ENCODE measurements around the gene C4B.
"Not testable (repeated sequence)": the region's sequence is repeated elsewhere in the genome, so short reads cannot be mapped to it uniquely, and the experiment has no call there.

GRCh38 chr6:31976065-31976464 lies 38.5 kb upstream of the C4B start:
- TF ChIP-seq POLR2AphosphoS5 (IDR thresholded peaks at IDR 0.05; ENCODE audit: low read depth, low read length); CTCF (IDR thresholded peaks at IDR 0.05): not testable (repeated sequence)
